B cell (primary cell): ENCODE measurements around the gene CREB5. TPM values are rescaled to one million over a fixed set of nuclear protein-coding genes. Genes with fewer than 3 reads are reported as not detected.

Experiments
- ATAC-seq: fragments of 200-7000 bp; cut with Tn5 transposase; one replicate; pipeline ENCODE4 v1.10.0; 2021; ENCODE audit warnings: low read depth, mild to moderate bottlenecking, moderate number of reproducible peaks, moderate library complexity
- CTCF ChIA-PET: fragments of 350-600 bp; sonication (Branson Sonifier 250); formaldehyde crosslinking; loops from one replicate; lab custom pipeline; 2021; ENCODE audit warnings: antibody characterized with exemption, inconsistent platforms; lab: Charles Lee
- POLR2A ChIA-PET: fragments of 350-600 bp; sonication (Branson Sonifier 250); formaldehyde crosslinking; loops from one replicate; lab custom pipeline; 2021; ENCODE audit warnings: antibody characterized with exemption; lab: Charles Lee
- DNase-seq: peaks from one replicate; pipeline ENCODE4 v3.0.0; 2013
- H2AFZ ChIP-seq: 2 replicates; pipeline ENCODE4 v1.6.1; 2012; ENCODE audit warnings: mild to moderate bottlenecking, low read depth, low read length; ENCODE audit not compliant: insufficient read depth, poor library complexity, severe bottlenecking
- H3K27ac ChIP-seq, 2 donors: 1 replicate in 1 of 2; 2 replicates in 1 of 2; pipeline ENCODE4 v1.5.1; 2012 to 2013; ENCODE audit warnings: low read length in 2 of 2, mild to moderate bottlenecking in 2 of 2, moderate library complexity in 1 of 2
- H3K27me3 ChIP-seq, 4 experiments: fragments of 200-600 bp in 1 of 4; sonication (generic) in 1 of 4; replicated peaks in 1 of 4; 1 replicate in 2 of 4; 2 replicates in 2 of 4; pipeline versions ENCODE4 v1.6.1 to v1.7.0; 2013 to 2016; ENCODE audit warnings: low read length in 3 of 4, mild to moderate bottlenecking in 2 of 4, mixed read lengths in 1 of 4, moderate library complexity in 1 of 4; ENCODE audit not compliant: insufficient read depth in 4 of 4, control insufficient read depth in 3 of 4; ENCODE audit errors: control extremely low read depth in 1 of 4
- H3K36me3 ChIP-seq, 2 experiments: replicated peaks in 1 of 2; 1 replicate in 1 of 2; 2 replicates in 1 of 2; pipeline versions ENCODE4 v1.6.1 to v1.7.1; 2013; ENCODE audit warnings: low read length in 1 of 2; ENCODE audit not compliant: insufficient read depth in 2 of 2, control insufficient read depth in 1 of 2; ENCODE audit errors: control extremely low read depth in 1 of 2, extremely low read depth in 1 of 2
- H3K4me1 ChIP-seq, 2 donors: fragments of 200-600 bp in 1 of 2; sonication (generic) in 1 of 2; 1 replicate in 1 of 2; 2 replicates in 1 of 2; pipeline versions ENCODE4 v1.5.1 to v1.6.1; 2013 to 2017; ENCODE audit warnings: low read length in 2 of 2; ENCODE audit not compliant: control insufficient read depth in 2 of 2, insufficient read depth in 2 of 2
- H3K4me2 ChIP-seq: replicated peaks from 2 replicates; pipeline ENCODE3; 2012; ENCODE audit warnings: mild to moderate bottlenecking, low read depth, low read length; ENCODE audit not compliant: poor library complexity, severe bottlenecking
- H3K4me3 ChIP-seq, 5 experiments: fragments of 200-600 bp in 1 of 5; sonication (generic) in 1 of 5; 1 replicate in 3 of 5; 2 replicates in 2 of 5; pipeline versions ENCODE4 v1.5.1 to v1.7.0; 2011 to 2016; ENCODE audit warnings: low read length in 4 of 5, mild to moderate bottlenecking in 4 of 5, low read depth in 2 of 5, control low read depth in 1 of 5, moderate library complexity in 1 of 5; ENCODE audit not compliant: insufficient read depth in 1 of 5; ENCODE audit errors: control extremely low read depth in 1 of 5, extremely low read depth in 1 of 5
- H3K79me2 ChIP-seq: fragments of 200-600 bp; sonication (generic); one replicate; pipeline ENCODE4 v1.6.0; 2016; ENCODE audit warnings: low read length; ENCODE audit not compliant: control insufficient read depth, insufficient read depth
- H3K9ac ChIP-seq: fragments of 200-600 bp; sonication (generic); 2 replicates; pipeline ENCODE4 v1.6.1; 2017; ENCODE audit warnings: mild to moderate bottlenecking, low read length, moderate library complexity
- H3K9me3 ChIP-seq, 3 donors: one replicate each; pipeline versions ENCODE4 v1.6.1 to v1.7.1; 2013; ENCODE audit warnings: low read length in 2 of 3; ENCODE audit not compliant: control insufficient read depth in 2 of 3, insufficient read depth in 1 of 3; ENCODE audit errors: control extremely low read depth in 1 of 3
- H4K20me1 ChIP-seq: 2 replicates; pipeline ENCODE4 v1.6.0; 2012; ENCODE audit warnings: mild to moderate bottlenecking, low read length; ENCODE audit not compliant: insufficient read depth, control insufficient read depth, poor library complexity, severe bottlenecking
- H3K27ac Mint-ChIP-seq: one replicate; pipeline ENCODE4 v1.8.0; 2021; ENCODE audit warnings: mixed read lengths
- H3K27me3 Mint-ChIP-seq: one replicate; pipeline ENCODE4 v1.8.0; 2021; ENCODE audit warnings: mixed read lengths
- H3K4me1 Mint-ChIP-seq: one replicate; pipeline ENCODE4 v1.8.0; 2021; ENCODE audit warnings: mixed read lengths
- H3K4me3 Mint-ChIP-seq: one replicate; pipeline ENCODE4 v1.8.0; 2021; ENCODE audit warnings: mixed read lengths
- H3K9me3 Mint-ChIP-seq: one replicate; pipeline ENCODE4 v1.8.0; 2022; ENCODE audit warnings: mixed read lengths; ENCODE audit not compliant: insufficient read depth
- CTCF ChIP-seq: fragments of 200-600 bp; IDR thresholded peaks from one replicate; pipeline ENCODE4 v1.8.0; 2022; ENCODE audit warnings: antibody characterized with exemption, mild to moderate bottlenecking
- EZH2 ChIP-seq: IDR thresholded peaks from 2 replicates; pipeline ENCODE4 v1.6.1; 2012; ENCODE audit warnings: borderline replicate concordance, low read depth, mild to moderate bottlenecking, moderate library complexity, low read length; ENCODE audit not compliant: insufficient read depth, poor library complexity, severe bottlenecking
- WGBS: methylation state at CpG from one replicate; pipeline ENCODE4 v1.1.5; 2013; ENCODE audit warnings: missing lambda C conversion rate; ENCODE audit not compliant: insufficient coverage; 5-methylcytosine and 5-hydroxymethylcytosine counted together
- intact Hi-C: fragments of 100-400 bp; cut with micrococcal nuclease; formaldehyde crosslinking; loops from one replicate; pipeline ENCODE4 v1.10.0; 2022
- polyA plus RNA-seq: library from polyadenylated mRNA; depleted of rRNA; stranded (reverse); fragments of >200 nt; gene quantifications from 2 replicates; pipeline ENCODE4 v1.2.3, GENCODE V29; 2012
- total RNA-seq, 2 donors: library from RNA; stranded (reverse); fragments of 120-200 nt in 1 of 2; gene quantifications; 1 replicate in 1 of 2; 2 replicates in 1 of 2; pipeline versions ENCODE4 v1.2.3 to v1.2.4, GENCODE V29; 2013 to 2022

The CREB5 gene
- total and polyA plus RNA-seq, 2 donors (not counting 1 experiment from before 2014, with no cell fraction given), result 0.05 to 0.95 TPM

DNA sequence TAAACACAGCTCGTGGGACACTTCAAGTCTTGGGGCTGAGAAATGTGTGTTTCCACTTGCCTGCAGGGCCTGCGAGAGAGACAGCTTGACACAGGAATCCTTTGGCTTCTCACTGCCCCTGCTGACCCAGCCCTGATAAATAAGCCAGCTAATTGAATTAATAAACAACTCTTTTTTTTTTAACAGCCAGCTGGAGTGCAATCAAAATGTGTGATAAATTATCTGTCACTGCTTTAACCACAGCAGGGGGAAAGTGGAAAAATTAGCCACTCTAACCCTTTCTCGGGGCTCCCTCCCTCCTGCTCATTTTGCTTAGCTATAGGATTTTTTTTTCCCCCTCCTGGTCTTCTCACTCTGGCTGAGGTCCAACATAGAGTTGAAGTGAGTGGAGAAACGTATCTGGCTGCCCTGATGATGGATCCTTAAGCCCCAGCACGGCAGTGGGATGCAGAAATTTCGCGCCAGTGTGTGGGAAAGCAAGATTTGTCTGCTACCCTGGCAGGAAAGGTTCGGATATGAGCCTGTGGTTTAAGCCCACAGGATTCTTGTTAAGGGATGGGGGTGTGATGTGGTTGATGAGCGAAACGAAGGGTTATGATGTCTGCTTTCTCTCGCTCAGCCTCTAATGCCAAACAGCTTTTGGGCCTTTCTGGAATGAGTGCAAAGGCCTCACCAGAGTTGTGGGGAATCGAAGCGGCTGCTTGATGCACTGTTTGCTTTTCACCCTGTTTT, 372.0 kb downstream of the CREB5 start:
- H3K4me1 ChIP-seq, result peaks cover 23 to 30% of the 10 kb centered on the region in 2 donors
- H4K20me1 ChIP-seq, result no peaks in the 10 kb centered on the region
- CTCF ChIA-PET, result no interaction called here
- no peaks in the 10 kb centered on the region for H3K9me3 ChIP-seq
- H3K27ac Mint-ChIP-seq, result no peak overlapping the region
- no peak overlapping the region for H3K9ac ChIP-seq
- H3K4me3 ChIP-seq, result no peak overlapping the region
- POLR2A ChIA-PET, result no interaction called here
- ATAC-seq (no peak), DNase-seq (no peak)
- no peak overlapping the region for H3K4me3 Mint-ChIP-seq
- intact Hi-C loops, result no loop called here
- no peak overlapping the region for H2AFZ ChIP-seq
- no peak overlapping the region for H3K4me2 ChIP-seq
- no peak overlapping the region for H3K27ac ChIP-seq
- peaks cover 49% of the 10 kb centered on the region for H3K4me1 Mint-ChIP-seq
- no peaks in the 10 kb centered on the region for H3K9me3 Mint-ChIP-seq
- H3K27me3 Mint-ChIP-seq, result no peaks in the 10 kb centered on the region
- H3K36me3 ChIP-seq, result no peaks in the 10 kb centered on the region
- H3K27me3 ChIP-seq, result no peaks in the 10 kb centered on the region
- TF ChIP-seq CTCF (no peak), EZH2 (no peak)
- no peaks in the 10 kb centered on the region for H3K79me2 ChIP-seq
- 52% methylated on average over 11 of the region's 13 CpGs for WGBS
